22Rv1 (cell line): ENCODE measurements around the gene STX10.

Experiments used
- H3K27ac ChIP-seq: fragments of 450-650 bp; 2 replicates; pipeline ENCODE4 v1.5.1; 2017
- ZFX ChIP-seq: fragments of 450-650 bp; IDR thresholded peaks from 2 replicates; pipeline ENCODE4 v1.6.1; 2017; ENCODE audit warnings: antibody characterized with exemption, borderline replicate concordance
- TF ChIP-seq, protein P1 (sequence below): fragments of 450-650 bp; IDR thresholded peaks from 2 replicates; pipeline ENCODE4 v1.5.1; 2017; ENCODE audit warnings: mild to moderate bottlenecking

The STX10 gene

GRCh38 chr19:13130886-13131490, 19.2 kb downstream of the STX10 start:
- H3K27ac ChIP-seq: no peak overlapping the region
- TF ChIP-seq, protein P1, sequence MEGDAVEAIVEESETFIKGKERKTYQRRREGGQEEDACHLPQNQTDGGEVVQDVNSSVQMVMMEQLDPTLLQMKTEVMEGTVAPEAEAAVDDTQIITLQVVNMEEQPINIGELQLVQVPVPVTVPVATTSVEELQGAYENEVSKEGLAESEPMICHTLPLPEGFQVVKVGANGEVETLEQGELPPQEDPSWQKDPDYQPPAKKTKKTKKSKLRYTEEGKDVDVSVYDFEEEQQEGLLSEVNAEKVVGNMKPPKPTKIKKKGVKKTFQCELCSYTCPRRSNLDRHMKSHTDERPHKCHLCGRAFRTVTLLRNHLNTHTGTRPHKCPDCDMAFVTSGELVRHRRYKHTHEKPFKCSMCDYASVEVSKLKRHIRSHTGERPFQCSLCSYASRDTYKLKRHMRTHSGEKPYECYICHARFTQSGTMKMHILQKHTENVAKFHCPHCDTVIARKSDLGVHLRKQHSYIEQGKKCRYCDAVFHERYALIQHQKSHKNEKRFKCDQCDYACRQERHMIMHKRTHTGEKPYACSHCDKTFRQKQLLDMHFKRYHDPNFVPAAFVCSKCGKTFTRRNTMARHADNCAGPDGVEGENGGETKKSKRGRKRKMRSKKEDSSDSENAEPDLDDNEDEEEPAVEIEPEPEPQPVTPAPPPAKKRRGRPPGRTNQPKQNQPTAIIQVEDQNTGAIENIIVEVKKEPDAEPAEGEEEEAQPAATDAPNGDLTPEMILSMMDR: no peak
- no peak for TF ChIP-seq ZFX

DNA sequence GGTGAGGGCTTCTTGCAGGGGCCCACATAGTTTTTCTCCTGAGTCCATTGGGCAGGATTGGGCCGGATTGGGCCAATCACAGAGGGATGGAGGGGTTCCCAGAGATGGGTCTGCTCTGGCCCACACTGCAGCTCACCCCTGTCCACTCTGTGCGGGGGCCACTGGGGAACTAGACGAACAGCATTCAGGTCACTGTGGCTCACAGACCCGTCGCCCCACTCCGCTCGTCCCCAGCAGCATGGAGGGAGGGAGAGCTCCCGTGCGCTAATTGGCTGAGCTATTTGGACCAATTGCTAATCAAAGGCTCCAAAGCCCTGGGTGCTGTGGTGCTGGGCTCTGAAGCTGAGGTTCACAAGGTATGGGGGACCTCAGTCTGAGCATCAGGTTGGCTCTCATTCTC, 20.8 kb downstream of the STX10 start:
- no peak for TF ChIP-seq ZFX
- TF ChIP-seq, protein P1: no peak
- H3K27ac ChIP-seq: no peak overlapping the region

GRCh38 chr19:13128583-13128982, 21.6 kb downstream of the STX10 start:
- TF ChIP-seq, protein P1: no peak
- TF ChIP-seq ZFX: no peak
- peak overlapping the region; percentile 2; the same call in 1 of the 2 replicates for H3K27ac ChIP-seq

- no peak for TF ChIP-seq ZFX
- TF ChIP-seq, protein P1: no peak
- H3K27ac ChIP-seq: peak overlapping the region; percentile 2; the same call in 1 of the 2 replicates
These were observed 22.2 kb downstream of the STX10 start for GRCh38 chr19:13127811-13128575.

DNA sequence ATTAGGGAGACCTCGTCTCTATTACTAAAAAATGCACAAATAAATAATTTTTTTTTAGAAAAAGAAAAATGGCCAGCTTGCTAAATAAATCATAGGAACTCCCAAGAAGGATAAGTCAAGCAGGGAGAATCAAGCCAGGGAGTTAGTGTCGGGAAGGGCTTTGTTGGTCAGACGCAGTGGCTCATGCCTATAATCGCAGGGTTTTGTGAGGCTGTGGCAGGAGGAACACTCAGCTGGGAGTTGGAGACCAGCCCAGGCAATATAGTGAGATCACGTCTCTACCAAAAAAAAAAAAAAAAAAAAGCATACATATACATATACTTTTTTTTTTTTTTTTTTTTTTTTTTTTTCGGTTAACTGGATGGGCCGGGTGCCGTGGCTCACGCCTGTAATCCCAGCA, 23.1 kb downstream of the STX10 start:
- TF ChIP-seq ZFX: no peak
- TF ChIP-seq, protein P1: no peak
- no peak overlapping the region for H3K27ac ChIP-seq

DNA sequence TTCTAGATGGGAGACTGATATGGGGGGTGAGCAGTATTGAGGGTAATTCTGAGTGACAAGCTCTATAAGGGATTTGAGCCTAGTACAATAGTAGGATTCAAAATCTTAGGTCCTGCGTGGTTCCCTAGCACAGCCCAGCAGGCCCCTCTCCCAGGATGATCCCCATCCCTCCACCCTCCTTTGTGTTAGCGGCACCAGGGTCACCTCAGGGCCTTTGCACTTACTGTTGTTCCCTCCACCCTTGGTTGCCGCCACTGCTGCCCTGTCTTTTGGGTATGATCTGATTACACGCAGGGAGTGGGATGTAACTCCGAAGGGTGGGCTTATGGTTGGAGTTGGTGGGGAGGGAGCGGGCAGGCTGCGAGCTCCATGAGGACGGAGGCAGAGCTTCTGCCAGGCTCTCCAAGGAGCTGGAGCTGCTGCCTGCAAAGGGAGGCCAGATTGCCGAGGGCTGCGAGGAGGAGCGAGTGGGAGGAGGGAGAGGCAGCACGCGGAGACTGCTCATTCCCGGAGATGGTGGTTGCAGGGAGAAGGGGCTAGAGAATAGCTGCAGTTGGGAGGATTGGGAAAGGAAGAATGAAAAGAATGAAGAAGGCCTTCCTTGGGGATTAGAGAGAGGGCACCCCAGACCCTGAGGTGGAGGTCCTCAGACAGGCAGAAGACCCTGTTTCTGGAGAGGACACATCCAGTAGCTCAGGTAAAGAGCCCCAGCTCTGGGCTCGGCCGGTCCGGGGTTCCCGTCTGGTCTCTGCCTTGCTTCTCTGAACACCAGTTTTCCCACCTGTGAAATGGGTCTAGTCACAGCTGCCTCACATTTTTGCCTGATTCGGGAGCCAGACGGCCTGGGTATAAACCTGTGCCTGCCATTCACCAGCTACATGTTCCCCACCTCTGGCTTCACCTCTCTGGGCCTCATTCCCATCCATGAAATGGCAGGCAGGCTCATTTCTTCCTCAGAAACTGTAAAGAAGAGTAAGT, 26.9 kb downstream of the STX10 start:
- TF ChIP-seq ZFX: no peak
- TF ChIP-seq, protein P1: no peak
- no peak overlapping the region for H3K27ac ChIP-seq
